ENCODE data around the gene POLR3E. TPM values are rescaled to one million over a fixed set of nuclear protein-coding genes. Genes with fewer than 3 reads are reported as not detected.

POLR3E gene
- total and polyA plus RNA-seq, 2 donors (not counting 3 experiments of a cell fraction or from before 2014, with no cell fraction given) = 48.3 to 62.2 TPM

GRCh38 chr16:22375963-22376640, 78.9 kb downstream of the POLR3E start:
- Histone ChIP-seq H3K9ac (replicated peaks; ENCODE audit: extremely low read depth, insufficient read depth, low read length) (no peak overlapping the region), H3K79me2 (ENCODE audit: control insufficient read depth, insufficient read depth, low read length) (peaks cover 33% of the 10 kb centered on the region), H3K4me3 (replicated peaks in 1 of 3; ENCODE audit: insufficient read depth in 1 of 3, low read depth in 1 of 3, low read length in 3 of 3) (no peak overlapping the region), H2AFZ (ENCODE audit: low read depth, low read length) (no peak overlapping the region), H3K9me1 (replicated peaks; ENCODE audit: control insufficient read depth, extremely low read depth, insufficient read depth, low read length) (no peaks in the 10 kb centered on the region), H3K36me3 (ENCODE audit: control insufficient read depth in 2 of 2, extremely low read depth in 1 of 2, insufficient read depth in 2 of 2, low read length in 2 of 2) (peaks cover 0 to 2% of the 10 kb centered on the region in 2 experiments), H3K9me3 (replicated peaks; ENCODE audit: control insufficient read depth, insufficient read depth, low read length) (no peaks in the 10 kb centered on the region), H4K20me1 (replicated peaks; ENCODE audit: control insufficient read depth, extremely low read depth, insufficient read depth, low read length) (peaks cover 3% of the 10 kb centered on the region), H3K27me3 (ENCODE audit: control insufficient read depth in 2 of 2, insufficient read depth in 2 of 2, low read length in 2 of 2) (no peaks in the 10 kb centered on the region), H3K27ac (ENCODE audit: insufficient read depth, low read depth, low read length) (no peak overlapping the region), H3K4me2 (ENCODE audit: insufficient read depth, low read length) (no peak overlapping the region), H3K4me1 (ENCODE audit: control insufficient read depth, extremely low read depth, insufficient read depth, low read length) (peaks cover 25% of the 10 kb centered on the region)
- no peak for FAIRE-seq
- dilution Hi-C loops (cut with MboI; ENCODE audit: extremely low pct_ligation_motif_present, low sequenced_read_pairs) = no loop called here
- DNase-seq (ENCODE audit: low read depth, low spot score) = no peak
- no peak for TF ChIP-seq POLR2A (IDR thresholded peaks at IDR 0.05; ENCODE audit: low read depth, low read length)
- no peak for TF ChIP-seq FOS (IDR thresholded peaks at IDR 0.05; ENCODE audit: borderline replicate concordance, insufficient read depth, low read length)
- TF ChIP-seq EZH2 (IDR thresholded peaks at IDR 0.05; ENCODE audit: borderline replicate concordance, low read depth, low read length, severe bottlenecking) = no peak
- TF ChIP-seq MAX (IDR thresholded peaks at IDR 0.05; ENCODE audit: insufficient read depth, insufficient read length) = no peak
- TF ChIP-seq MYC (IDR thresholded peaks at IDR 0.05; ENCODE audit: low read depth, low read length) = no peak
- no peak for TF ChIP-seq POLR2AphosphoS5 (IDR thresholded peaks at IDR 0.05; ENCODE audit: insufficient read depth, low read depth, low read length)
- TF ChIP-seq, protein P1, sequence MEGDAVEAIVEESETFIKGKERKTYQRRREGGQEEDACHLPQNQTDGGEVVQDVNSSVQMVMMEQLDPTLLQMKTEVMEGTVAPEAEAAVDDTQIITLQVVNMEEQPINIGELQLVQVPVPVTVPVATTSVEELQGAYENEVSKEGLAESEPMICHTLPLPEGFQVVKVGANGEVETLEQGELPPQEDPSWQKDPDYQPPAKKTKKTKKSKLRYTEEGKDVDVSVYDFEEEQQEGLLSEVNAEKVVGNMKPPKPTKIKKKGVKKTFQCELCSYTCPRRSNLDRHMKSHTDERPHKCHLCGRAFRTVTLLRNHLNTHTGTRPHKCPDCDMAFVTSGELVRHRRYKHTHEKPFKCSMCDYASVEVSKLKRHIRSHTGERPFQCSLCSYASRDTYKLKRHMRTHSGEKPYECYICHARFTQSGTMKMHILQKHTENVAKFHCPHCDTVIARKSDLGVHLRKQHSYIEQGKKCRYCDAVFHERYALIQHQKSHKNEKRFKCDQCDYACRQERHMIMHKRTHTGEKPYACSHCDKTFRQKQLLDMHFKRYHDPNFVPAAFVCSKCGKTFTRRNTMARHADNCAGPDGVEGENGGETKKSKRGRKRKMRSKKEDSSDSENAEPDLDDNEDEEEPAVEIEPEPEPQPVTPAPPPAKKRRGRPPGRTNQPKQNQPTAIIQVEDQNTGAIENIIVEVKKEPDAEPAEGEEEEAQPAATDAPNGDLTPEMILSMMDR (IDR thresholded peaks at IDR 0.05; ENCODE audit: extremely low read depth in 1 of 2, insufficient read depth in 1 of 2, low read depth in 1 of 2, low read length in 2 of 2) = no peak
- TF ChIP-seq GATA2 (IDR thresholded peaks at IDR 0.05; ENCODE audit: insufficient read depth, insufficient read length, low read depth, low read length) = no peak
- TF ChIP-seq JUN (IDR thresholded peaks at IDR 0.05; ENCODE audit: borderline replicate concordance, insufficient read depth, insufficient read length, low read depth) = no peak
- ChIA-PET POLR2A (interaction anchor here (0.6 kb wide), 1 partner anchor 1067 kb away, joined by 5 read pairs; no protein-coding TSS in a partner anchor), CTCF (interaction anchor here (1.3 to 1.8 kb wide), 2 partner anchors 10 to 27 kb away, joined by 3 to 5 read pairs; no protein-coding TSS in a partner anchor)
- intact Hi-C loops (cut with micrococcal nuclease) = no loop called here
- no TSS peak for BruUV-seq (replicated peaks)
